ENCODE measurements around the gene CCDC110.

DNA sequence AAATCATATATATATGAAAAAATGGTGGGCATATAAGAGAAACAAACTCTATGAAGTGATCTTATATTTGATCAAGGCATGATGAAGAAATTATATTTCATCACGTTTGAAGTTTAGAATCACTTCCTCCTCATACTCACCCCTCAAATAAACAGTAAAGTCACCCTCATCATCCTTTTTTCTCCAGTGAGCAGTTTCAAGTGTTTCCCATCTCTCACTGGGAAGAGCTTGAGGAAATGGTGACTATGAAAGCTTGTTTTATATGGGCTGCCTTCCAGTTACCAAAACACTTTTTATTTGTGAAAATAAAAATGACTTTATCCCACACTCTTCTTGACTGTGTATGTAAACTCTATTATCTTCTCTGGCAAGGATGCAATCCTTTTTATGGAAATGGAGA, 47.0 kb upstream of the CCDC110 start:
- TF ChIP-seq POLR2A (IDR thresholded peaks at IDR 0.05; ENCODE audit: low read depth) (no peak), EP300 (IDR thresholded peaks at IDR 0.05) (no peak)
- TF ChIP-seq, protein P1, sequence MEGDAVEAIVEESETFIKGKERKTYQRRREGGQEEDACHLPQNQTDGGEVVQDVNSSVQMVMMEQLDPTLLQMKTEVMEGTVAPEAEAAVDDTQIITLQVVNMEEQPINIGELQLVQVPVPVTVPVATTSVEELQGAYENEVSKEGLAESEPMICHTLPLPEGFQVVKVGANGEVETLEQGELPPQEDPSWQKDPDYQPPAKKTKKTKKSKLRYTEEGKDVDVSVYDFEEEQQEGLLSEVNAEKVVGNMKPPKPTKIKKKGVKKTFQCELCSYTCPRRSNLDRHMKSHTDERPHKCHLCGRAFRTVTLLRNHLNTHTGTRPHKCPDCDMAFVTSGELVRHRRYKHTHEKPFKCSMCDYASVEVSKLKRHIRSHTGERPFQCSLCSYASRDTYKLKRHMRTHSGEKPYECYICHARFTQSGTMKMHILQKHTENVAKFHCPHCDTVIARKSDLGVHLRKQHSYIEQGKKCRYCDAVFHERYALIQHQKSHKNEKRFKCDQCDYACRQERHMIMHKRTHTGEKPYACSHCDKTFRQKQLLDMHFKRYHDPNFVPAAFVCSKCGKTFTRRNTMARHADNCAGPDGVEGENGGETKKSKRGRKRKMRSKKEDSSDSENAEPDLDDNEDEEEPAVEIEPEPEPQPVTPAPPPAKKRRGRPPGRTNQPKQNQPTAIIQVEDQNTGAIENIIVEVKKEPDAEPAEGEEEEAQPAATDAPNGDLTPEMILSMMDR (IDR thresholded peaks at IDR 0.05): no peak

Data from esophagus muscularis mucosa (tissue), 4 donors.